HUDEP-2 (cell line): ENCODE measurements around the gene IGFBP4.

ENCODE experiments used
- DNase-seq, 76 experiments: peaks; one replicate each; lab custom pipeline; 2025; ENCODE audit not compliant: unreplicated experiment in 76 of 76; lab: John Stamatoyannopoulos, UW

The IGFBP4 gene

DNA sequence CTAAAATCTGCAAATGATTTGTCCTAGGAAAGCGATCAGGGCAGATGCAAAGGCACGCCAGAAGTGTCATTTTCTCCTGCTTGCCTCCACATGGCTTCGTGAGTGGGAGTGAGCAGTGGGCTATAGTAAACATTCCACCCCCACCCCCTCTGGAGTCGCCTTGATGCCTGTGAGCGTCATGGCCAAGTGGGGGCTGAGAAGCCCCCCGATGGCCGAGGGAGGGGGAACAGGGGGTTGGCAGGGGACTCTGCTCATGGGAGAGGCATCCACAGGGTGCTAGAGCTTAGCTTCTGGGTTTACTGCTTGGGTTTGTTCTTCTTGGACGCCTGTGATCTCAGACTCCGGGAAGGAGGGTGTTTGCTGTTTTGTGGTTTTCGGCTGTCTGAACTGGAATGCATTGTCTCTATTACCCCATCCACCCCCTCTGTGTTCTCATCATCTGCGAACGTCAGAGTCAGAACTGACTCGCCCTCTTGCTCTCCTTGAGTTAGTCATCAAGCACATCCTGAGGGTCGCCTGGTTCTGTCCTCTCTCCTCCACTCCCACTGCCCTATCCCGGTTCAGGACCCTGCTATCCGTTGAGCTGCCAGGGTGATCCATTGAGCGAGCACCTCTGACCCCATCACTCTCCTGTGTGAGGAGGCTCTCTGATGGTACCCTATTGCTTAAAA is 42.7 kb downstream of the IGFBP4 start:
- DNase-seq, result peak in 1 of 76 experiments; percentile 43

DNA sequence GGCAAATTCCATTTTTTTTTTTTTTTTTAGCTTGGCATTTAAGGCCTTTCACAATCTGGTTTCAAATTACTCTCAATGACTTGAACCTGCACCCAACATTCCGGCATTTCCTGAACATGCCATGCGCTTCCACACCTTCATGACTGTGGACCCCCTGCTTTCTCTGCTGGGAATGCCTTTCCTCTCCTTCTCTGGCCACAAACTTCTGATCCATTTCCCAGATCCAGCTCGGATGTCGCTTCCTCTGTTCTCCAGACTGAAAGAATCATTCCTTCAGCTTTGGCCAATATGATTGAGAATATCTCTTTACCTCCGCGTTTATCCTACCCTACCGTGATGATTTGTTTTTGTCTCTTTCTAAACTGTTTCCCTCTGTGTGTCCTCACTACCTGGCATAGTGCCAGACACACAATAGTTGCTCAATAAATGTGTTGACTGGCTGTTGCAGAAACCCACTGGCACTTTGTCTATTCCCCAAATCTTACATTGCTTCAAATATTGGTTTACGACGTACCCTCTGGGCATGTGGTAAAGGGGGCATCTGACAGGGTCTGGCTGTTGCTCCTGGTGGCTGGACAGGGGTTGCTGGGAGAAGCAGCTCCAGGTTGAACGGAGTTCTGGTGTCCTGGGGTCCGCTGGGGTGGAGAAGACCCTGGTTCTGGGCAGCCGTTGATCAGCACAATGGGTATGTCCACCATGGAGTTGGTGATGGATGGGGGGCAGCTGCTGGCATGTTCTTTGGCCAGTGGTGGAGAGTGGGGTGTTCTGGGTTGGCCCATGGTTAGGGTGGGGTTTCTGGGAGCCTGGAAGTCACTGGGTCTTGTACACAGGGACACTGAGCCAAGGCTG is 43.5 kb downstream of the IGFBP4 start:
- DNase-seq, result no peak

DNA sequence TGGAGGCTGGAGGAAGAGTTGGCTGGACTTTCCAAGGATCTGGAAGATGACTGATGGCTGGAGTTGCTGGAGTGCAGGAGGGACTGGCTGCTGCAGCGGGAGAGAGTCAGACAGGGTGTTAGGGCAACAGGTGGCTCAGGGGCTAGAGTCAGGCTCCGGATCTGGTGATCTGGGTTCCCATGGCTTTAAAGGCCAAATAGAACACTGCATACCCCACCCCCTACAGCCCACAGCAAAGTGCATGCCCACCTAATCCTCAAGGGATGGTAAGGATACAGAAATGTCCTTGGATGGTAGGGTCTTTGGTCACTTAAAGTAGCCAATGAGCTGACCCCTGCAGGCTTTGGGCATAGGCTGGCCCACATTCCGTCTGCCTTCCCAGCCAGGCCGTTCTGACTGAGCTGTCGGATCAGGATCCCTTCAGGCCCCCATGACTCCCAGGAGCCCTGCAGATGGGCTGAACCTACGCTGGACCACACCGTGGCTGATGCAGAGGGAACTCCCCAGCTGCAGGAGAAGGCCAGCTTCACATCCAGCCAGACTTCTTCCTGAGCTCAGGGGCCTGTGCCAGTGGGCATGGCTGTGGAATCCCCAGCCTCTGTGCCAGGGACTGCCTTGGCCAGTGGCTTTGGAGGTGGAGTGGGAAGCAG is 44.2 kb downstream of the IGFBP4 start:
- DNase-seq, result no peak

DNA sequence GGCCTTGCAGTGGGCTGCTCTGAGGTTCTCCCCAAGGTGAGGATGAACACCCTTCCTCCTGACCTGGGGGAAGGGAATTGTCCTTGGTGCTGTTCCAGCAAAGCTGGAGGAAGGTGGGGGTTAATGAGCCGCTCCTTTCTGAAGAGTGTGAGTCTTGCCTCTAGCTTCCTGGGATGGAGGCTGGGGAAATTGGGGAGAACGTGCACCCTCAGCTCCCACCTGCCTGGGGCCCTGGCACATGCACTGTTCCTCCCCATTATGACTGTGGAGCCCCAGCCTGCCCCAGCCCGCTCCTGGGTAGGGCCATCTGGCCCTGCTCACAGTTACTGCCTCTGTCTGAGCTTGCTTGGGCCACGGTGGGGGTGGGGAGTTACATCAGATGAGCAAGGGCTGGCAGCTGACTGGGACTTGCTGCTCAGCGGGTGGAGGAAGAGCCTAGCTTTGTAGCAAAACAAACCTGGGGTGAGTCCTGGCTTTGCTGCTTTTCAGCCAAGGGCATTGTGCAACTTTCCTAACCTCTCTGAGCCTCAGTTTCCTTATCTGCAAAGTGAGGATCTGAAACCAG is 47.1 kb downstream of the IGFBP4 start:
- DNase-seq, result peak in 14 of 76 experiments; percentile 5 to 43 (median 20)

DNA sequence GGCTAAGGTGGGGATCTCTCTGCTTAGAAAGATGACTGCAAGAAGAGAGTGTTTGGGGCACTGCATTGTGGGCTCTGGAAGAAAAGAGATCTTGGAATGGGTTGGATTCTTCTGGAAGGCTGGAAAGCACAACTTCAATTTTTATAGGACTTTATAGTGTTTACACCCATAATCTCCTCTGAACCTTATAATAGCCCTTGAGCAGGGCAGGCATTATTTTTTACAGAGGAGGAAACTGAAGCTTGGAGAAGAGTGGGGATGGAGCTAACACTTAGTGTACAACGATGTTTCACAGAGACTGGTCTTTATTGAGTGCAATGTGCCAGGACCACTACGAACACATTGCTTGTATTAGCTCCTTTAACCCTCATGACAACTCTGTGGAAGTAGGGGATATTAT is 47.7 kb downstream of the IGFBP4 start:
- no peak for DNase-seq

DNA sequence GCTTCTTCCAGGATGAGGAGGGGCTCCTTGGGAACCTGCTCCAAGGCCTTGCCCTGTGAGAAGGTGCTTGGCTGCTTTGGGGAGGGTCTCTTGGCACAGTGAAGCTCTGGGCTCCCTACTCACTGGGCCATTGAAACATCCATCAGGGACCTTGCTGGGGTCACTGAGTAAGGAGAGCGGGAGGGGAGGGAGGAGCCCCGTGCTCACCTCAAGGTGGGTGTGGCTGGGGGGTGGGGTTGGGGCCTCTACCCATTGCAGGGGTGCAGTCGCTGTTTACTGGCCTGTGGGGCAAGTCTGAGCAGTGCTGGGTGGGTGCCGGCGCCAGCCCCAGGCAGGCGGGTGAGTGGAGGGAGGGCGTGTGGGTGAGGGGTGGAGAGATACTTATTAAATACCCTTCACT is 48.2 kb downstream of the IGFBP4 start:
- no peak for DNase-seq

DNA sequence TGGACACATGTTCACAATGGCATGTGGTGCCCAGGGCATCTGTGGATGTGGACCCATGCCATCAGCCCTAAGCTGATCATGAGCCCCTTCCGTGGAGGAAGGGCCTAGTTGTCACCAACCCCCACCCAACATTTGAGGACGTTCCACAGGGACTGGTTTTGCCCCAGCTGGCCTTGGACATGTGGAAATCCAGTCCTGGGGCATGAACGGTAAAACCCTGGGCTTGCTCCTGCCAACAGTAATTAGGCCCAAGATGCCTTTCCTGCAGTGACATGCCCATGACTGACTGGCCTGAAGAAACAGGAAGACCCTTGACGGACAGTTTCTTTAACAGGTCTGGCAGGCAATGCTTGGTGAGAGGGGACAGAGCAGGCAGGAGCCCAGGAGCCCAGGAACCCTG is 50.4 kb downstream of the IGFBP4 start:
- no peak for DNase-seq

DNA sequence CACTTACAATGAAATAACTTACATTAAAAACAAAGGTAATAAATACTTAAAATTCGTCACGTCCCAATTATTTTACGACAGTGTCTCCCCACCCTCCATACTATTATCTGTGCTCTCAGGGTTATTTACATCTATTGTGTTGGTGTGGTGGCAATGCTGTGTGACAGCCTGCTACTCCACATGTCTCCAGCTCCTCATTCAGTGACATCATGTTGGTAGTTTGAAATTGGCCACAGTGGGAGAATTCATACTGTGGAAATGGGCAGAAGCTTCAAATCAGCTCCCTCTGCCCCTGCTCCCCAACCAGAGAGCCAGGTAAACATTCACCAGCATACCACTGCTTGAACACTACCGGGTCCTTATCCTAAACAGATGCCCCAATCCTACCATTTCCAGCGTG is 51.9 kb downstream of the IGFBP4 start:
- no peak for DNase-seq

DNA sequence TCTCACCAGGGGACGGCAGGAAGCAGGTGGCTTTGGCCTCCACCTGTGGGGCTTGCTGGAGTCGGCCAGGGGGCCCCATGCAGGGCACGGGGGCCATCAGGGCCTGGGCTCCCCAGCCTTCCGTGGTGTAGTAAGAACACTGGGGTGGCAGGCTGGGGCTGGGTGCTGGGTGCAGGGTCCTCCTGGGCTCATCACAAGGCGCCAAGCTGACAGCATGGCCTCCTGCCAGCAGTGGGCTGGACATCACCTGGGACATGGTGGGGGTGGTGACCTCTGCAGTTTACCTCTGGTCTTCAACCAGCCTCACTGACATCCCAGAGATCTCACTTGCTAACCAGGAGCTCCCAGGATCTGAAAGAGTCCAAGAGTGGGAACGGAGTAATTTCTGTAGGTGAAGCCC is 52.9 kb downstream of the IGFBP4 start:
- no peak for DNase-seq

DNA sequence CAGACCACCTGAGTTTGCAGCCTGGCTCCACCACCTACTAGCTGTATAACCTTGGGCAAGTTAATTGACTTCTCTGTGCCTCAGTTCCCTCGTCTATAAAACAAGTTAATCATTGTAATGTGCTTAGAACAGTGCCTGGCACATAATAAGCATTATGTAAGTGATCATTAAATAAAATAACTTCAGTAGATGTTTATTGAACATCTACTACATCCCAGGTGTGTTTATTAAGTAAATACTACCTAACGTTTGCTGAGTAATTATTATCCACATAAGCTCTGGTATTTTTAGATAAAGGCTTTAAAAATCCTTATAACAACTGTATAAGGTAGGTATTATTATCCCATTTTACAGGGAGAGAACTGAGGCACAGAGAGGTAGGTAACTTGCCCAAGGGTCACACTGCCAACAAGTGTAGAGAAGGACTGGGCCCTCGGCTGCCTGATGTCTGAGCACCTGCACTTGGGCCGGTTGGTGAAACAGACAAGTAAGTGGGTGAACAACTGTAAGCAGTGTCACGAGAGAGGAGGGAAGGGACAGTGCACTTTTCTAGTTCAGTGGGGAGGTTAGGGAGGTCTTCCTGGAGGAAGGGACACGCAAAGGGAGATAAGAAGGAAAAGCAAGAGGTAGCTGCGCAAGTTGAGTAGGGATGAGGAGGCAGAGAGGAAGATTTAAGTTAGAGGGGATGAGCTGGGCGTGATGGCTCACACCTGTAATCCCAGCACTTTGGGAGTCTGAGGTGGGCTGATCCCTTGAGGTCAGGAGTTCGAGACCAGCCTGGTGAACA is 53.6 kb downstream of the IGFBP4 start:
- no peak for DNase-seq

DNA sequence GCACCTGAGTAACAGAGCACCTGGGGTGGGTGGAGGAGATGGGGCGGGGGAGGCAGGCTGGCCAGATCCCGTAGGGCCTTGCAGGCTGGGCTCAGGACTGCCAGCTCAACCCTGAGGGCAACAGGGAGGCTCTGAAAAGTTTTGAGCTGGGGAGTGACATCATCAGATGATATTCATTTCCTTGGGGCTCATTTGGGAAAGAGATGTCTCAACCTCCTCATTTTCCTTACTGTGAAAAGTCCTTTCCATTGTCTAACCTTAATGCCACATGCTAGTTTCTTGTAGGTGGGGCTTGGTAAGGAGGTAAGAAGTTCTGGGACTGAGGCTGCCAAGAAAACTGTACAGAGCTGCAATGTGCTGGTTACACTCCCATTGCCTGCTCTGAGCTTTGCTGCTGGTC is 54.4 kb downstream of the IGFBP4 start:
- no peak for DNase-seq

DNA sequence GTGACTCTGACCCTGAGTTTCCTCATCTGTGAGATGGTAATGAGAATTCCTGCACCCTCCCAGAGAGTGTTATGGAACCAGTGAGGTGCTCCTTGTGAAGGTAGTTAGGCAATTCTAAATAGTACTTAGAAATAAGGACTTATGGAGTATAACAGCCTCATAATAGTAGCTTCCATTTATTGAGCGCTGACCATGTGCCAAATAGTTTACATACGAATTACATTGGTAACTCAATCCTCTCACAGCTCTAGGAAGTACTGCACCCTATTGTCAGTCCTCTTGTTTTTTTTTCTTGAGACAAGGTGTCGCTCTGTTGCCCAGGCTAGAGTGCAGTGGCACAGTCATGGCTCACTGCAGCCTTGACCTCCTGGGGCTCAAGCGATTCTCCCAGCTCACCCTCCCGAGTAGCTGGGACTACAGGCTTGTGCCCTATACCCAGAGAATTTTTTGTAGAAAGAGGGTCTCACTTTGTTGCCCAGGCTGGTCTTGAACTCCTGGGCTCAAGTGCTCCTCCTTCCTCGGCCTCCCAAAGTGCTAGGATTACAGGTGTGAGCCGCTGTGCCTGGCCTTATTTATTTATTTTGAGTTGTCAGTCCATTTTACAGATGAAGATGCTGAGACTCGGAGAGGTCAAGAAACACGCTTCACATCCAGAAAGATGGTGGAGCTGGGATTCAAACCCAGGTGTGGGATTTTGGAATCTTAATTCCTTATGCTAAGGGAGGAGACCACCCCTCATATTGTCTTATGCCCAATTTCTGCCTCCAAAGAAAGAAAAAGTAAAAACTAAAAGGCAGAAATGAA is 55.2 kb downstream of the IGFBP4 start:
- no peak for DNase-seq

DNA sequence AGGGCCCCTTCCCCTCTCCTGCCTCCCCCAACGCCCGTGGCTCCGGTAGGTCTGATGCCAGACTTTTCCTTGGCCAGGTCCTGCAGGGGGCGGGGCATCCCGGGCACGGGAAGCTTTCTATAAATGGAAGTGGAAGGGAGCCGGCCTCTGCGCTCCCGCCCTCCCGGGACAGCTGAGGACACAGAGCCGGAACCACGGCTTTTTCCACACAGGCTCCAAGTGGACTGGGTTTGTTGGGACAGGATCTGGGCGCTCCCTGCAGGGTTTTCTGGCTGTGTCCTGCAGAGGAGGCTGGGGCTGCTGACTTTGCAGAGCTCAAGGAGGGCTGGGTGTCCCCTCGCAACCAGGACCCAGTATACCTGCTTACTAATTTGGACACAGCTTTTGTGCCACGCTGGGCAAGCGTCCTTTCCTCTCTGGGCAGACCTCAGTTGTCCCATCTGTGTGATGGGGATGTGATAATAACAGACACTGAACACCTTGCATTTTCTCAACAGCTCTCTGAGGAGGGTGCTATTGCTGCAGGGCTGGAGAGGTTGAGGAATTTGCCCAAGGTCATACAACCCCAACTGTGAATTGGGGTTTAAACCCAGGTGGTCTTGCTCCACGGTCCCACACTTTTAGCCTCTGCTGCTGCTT is 56.4 kb downstream of the IGFBP4 start:
- no peak for DNase-seq

DNA sequence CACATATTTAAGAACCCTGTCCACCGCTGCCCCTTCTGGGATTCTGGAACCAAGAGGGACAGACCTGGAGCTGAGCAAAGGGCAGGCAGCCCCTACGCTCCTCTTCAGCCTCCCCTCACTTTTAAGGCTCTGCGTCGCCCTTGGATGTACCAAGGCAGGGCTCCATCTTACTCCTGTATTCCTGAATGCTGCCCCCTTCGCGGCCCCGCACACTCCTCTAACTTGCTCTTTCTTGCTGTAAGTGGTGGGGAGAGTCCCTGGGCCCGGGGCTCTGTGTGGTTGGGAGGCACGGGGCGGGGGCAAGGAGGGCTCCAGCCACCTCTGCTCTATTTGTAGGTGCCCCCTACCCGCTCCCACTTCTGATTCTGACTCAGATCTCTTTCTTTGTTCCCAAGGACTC is 56.9 kb downstream of the IGFBP4 start:
- DNase-seq, result no peak

DNA sequence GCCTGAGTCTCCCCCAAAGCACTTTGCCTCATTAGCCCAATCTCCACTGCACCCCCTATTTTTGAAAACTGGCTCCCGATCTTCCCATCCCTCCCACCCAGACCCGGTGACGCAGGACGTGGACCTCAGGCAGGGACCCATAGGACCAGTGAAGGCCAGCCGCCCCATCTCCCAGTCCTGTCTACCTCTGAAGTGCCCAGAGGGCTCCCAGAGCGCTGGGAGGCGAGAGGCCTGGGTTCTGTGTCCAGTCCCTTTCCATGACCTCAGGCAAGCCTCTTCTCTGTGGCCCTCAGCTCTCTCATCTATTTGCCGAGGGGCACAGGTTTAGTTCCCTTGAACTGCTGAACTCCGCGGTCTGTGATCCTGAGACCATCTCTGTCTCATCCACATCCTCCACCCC is 57.5 kb downstream of the IGFBP4 start:
- no peak for DNase-seq

DNA sequence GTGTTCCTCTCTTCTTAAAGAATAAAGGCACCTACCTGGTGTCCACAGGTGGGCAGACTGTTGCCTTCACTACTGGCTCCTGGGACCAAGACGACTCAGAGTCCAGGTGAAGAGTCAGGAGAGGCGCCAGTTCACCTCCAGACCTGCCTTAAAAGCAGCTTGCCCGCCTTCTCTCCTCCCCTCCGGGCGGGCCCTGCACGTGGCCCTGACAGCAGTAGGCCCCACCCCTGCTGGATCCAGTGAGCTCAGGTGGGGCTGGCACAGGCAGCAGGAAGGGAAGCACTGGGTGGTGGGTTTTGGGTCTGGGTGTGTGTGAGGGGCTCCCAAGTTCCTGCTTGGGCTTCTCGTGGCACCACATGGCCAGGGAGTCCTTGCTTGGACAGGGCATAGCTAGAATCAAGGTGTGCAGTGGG is 58.3 kb downstream of the IGFBP4 start, which contains the start of gene TNS4:
TSS of gene TNS4 (minus strand) at position 125 of the 413 bp plus-strand sequence. CDS start 5,198 bp downstream, outside the sequence.
- no peak for DNase-seq

DNA sequence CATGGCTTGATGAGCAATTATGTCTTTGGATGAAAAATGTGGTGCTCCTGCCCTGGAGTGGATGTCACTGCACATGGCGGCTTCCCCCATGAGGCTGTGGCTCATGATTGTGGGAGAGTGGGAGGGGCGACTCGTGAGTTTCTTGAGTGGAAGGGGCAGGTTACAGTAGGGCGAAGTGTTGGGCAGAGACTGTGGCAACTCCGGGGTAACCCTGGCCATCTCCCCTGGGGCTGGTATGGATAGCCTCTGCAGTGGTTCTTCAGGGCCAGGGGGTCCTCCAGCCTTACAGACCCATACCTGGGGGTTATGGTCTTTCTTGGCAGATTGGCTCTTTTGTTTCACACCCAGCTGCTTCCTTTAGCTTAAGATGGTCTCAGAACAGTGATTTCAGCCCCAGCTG is 59.5 kb downstream of the IGFBP4 start:
- DNase-seq, result no peak

DNA sequence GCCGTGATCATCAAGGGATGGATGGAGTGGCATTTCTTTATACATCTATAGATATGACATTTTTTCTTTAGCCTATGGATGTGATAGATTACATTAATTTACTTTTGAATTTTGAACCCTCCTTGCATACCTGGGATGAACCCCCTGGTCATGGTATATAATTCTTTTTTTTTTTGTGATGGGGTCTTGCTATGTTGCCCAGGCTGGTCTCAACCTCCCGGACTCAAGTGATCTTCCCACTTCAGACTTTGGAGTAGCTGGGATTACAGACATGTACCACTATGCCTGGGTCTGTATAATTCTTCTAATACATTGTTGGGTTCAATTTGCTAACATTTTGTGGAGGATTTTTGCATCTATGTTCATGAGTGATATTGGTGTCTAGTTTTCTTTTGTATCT is 59.9 kb downstream of the IGFBP4 start:
- no peak for DNase-seq

DNA sequence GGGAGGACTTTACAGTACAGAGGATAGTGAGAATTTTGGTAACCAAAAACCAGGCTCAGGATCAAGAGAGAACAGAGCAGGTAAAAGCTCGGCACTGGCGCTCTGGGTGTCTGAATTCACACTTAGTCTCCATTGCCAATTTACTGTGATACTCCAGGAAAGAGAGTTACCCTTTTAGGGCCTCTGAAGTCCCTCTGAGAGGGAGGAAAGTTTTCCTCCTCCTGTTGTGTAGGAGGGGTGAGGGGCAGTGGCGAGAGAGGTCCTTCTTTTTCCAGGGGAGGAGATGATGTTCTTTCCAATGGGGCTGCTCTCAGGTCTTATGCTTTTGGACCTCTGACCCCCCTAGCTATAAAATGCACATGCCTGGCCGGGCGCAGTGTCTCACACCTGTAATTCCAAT is 63.5 kb downstream of the IGFBP4 start:
- no peak for DNase-seq
